H7 (cell line): Measurements from ENCODE around the gene MPDZ. TPM values are rescaled to one million over a fixed set of nuclear protein-coding genes. Genes with fewer than 3 reads are reported as not detected.

Experiments used
- DNase-seq: peaks from one replicate; pipeline ENCODE4 v3.0.0; 2012
- H3K27me3 ChIP-seq: 2 replicates; pipeline ENCODE4 v1.6.0; 2011; ENCODE audit warnings: mild to moderate bottlenecking, low read length; ENCODE audit not compliant: control insufficient read depth, insufficient read depth
- H3K36me3 ChIP-seq: replicated peaks from 2 replicates; pipeline ENCODE4 v1.5.1; 2011; ENCODE audit warnings: low read length; ENCODE audit not compliant: control insufficient read depth, insufficient read depth
- H3K4me3 ChIP-seq: 2 replicates; pipeline ENCODE4 v1.5.1; 2011; ENCODE audit warnings: low read depth, mild to moderate bottlenecking, control low read depth, low read length, moderate library complexity; ENCODE audit not compliant: insufficient read depth
- total RNA-seq: library from RNA; depleted of rRNA; stranded (reverse); fragments of >200 nt; shearing (Covaris generic); gene quantifications from 2 replicates; pipeline ENCODE4 v1.2.3, GENCODE V29; 2014; rRNA removed

The MPDZ gene, protein sequence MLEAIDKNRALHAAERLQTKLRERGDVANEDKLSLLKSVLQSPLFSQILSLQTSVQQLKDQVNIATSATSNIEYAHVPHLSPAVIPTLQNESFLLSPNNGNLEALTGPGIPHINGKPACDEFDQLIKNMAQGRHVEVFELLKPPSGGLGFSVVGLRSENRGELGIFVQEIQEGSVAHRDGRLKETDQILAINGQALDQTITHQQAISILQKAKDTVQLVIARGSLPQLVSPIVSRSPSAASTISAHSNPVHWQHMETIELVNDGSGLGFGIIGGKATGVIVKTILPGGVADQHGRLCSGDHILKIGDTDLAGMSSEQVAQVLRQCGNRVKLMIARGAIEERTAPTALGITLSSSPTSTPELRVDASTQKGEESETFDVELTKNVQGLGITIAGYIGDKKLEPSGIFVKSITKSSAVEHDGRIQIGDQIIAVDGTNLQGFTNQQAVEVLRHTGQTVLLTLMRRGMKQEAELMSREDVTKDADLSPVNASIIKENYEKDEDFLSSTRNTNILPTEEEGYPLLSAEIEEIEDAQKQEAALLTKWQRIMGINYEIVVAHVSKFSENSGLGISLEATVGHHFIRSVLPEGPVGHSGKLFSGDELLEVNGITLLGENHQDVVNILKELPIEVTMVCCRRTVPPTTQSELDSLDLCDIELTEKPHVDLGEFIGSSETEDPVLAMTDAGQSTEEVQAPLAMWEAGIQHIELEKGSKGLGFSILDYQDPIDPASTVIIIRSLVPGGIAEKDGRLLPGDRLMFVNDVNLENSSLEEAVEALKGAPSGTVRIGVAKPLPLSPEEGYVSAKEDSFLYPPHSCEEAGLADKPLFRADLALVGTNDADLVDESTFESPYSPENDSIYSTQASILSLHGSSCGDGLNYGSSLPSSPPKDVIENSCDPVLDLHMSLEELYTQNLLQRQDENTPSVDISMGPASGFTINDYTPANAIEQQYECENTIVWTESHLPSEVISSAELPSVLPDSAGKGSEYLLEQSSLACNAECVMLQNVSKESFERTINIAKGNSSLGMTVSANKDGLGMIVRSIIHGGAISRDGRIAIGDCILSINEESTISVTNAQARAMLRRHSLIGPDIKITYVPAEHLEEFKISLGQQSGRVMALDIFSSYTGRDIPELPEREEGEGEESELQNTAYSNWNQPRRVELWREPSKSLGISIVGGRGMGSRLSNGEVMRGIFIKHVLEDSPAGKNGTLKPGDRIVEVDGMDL (N-terminal part only)
- 22.2 and 30.6 TPM in 2 replicates for total RNA-seq

DNA sequence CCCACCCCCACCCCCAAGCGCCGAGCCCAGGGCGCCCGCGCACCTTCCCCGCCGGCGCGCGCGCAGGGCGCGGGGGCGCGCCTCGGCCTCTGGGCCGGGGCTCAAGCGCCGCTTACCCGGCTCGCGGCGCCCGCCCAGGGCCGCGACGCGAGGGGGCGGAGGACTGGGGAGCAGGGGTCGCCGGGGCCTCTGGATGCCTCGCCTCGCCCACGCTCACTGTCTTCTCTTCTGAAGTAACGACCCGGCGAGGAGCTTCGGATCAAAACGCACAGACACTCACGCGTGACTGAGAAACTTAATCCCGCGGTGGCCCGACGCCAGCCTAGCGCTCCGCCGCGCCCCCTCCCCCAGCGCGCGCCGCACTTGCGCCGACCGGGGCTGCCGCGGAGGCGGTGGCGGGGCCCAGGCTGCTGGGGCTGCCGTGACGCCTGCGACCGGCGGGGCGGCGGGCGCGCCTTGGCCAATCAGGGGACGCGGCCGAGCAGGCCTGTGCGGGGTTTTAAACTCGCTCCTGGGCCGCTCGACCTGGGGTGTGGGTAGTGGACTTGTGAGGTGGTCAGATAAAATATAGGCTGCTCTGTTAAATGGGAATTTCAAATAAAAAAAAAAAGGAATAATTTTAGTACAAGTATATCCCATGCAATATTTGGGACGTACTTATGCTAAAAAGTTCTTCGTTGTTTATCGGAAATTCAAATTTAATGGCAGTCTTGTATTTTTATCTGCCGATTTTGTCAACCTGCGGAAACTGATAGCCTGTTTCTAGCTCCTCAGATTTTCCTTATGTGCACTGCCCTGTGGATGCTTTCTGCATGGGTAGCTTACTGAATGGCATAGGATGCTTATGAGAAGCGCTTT lies at the start of gene MPDZ:
Gene MPDZ, minus strand, starts transcription at position 409 of the 858 bp plus-strand sequence. CDS start 29,377 bp downstream, outside the sequence.
- DNase-seq = peak; percentile 91
- no peaks in the 10 kb centered on the region for H3K27me3 ChIP-seq
- no peaks in the 10 kb centered on the region for H3K36me3 ChIP-seq
- H3K4me3 ChIP-seq = peak within 1 kb of the TSS; percentile 76

DNA sequence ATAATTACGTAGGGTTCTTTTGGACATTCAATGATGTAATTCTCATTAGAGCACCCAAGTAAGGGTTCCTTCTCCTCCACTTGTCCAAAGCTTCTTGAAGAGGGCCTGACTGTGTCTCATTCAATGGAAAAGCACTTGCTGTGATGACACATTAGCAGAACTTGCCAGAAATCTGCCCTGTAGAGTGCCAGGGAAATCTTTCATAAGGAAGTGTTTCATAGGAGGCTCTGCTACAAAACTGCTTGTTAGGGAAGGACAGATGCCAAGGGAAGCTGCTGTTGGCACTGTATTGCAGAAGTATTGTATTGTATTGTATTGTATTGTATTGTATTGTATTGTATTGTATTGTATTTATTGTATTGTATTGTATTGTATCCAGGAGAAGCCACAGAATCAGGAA lies 45.5 kb upstream of the MPDZ start:
- DNase-seq = no peak
- Histone ChIP-seq H3K4me3 (no peak overlapping the region), H3K36me3 (no peaks in the 10 kb centered on the region), H3K27me3 (no peaks in the 10 kb centered on the region)

DNA sequence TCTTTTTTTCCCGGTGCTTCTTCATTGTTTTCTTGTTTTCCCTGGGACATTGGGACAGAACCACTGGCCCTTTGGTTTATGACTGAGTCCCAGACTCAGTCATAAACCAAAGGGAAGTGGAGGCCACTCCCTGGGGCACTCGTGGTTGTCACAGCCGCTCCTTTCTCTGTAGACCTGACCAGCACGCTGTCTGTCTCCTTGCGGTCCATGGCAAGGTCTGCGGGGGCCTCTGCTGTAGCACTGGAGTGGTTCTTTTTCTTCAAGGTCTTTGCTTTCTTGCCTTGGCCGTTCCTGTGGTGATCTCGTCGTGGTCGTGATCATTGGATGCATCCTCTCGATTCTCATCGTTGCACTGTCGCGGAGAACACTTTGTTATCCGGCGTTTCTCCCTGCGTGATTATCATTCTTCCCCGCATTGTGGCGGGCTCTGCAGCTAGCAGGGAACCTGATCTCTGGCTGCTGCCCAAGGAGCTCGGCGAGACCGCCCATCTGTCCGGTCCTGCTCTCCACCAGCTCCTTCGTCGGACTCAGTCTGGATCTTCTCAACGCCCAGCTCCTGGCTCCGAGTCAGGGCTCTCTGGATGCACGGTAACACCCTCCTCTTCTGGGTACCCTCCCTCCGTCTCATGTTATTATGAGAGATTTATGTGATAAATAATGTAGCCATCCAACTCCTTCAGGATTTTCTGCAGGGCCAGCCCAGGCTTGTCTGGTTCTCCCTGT lies 43.5 kb upstream of the MPDZ start:
- Histone ChIP-seq H3K4me3 (no peak overlapping the region), H3K36me3 (no peaks in the 10 kb centered on the region), H3K27me3 (no peaks in the 10 kb centered on the region)
- peak; percentile 11 for DNase-seq

DNA sequence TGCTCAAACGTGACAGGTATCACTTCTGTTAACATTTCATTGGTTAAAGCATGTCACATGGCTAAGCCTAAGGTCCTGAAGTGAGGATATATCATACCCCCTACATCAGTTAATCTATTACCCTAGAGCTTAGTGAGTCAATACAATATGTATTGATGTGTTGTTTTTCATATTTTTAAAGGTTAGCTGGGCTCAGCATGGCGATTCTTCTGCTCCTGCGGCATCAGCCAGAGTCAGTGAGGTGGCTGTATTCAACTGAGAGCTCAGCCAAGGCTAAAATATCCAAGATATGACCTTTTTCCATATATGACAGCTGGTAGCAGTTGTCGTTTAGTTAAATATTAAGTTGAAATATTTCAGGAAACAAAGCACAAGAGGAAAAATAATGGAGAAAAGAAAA lies 38.5 kb upstream of the MPDZ start:
- DNase-seq = no peak
- Histone ChIP-seq H3K4me3 (no peak overlapping the region), H3K27me3 (no peaks in the 10 kb centered on the region), H3K36me3 (no peaks in the 10 kb centered on the region)

DNA sequence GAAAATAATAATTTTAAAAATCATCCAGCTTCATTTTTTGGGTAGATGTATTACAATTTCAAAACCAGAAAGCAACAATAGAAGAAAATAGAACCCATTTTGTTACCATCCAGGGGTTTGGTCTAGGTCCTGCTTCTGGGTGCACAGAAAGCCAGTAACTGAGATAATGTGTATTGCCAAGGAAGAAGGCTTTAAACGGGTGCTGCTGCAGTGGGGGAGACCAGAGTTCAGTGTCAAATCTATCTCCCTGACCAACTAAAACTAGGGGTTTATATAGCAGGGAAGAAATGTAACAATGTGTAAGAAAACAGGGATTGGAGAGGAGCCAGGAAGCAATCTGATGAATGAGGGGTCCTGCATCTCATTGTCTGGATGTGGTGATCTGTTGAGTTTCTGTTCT lies 17.5 kb upstream of the MPDZ start:
- H3K27me3 ChIP-seq = no peaks in the 10 kb centered on the region
- H3K36me3 ChIP-seq = no peaks in the 10 kb centered on the region
- no peak overlapping the region for H3K4me3 ChIP-seq
- no peak for DNase-seq

DNA sequence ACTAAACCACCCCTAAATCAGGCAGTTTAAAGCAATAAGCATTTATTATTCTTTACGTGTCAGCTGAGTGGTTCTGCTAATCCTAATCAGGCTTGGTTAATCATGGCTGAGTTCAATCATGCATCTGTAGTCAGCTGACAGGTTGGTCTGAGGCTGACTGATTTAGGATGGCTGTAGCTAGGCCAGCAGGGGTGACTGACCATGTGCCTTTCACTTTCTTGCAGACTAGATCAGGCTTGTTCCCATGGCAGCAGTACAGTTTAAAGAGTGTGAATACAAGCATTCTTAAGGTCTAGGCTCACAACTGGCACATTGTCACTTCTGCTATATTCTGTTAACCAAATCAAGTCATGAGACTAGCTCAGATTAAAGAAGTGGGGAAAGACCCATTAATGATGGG lies 16.1 kb upstream of the MPDZ start:
- Histone ChIP-seq H3K4me3 (no peak overlapping the region), H3K36me3 (no peaks in the 10 kb centered on the region), H3K27me3 (no peaks in the 10 kb centered on the region)
- no peak for DNase-seq

DNA sequence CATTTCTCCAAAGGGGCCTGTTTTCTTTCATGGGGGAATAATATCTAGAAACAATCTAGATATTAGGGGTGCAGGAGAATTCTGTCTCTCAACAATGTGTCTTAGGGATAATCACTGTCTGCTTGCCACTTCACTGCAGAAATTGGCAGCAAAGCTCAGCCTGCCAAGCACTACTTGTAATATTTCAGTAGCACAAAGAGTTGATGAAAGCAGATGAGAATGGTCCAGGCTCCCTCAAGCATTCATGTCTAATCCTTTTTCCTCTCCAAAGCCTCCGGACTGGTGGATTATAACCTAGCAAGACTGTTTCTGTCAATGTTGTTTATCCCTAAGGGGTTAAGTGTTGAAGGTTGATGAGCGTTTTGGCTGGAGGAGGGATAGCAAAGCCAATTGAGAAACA lies 13.3 kb upstream of the MPDZ start:
- DNase-seq = no peak
- H3K27me3 ChIP-seq = no peaks in the 10 kb centered on the region
- H3K4me3 ChIP-seq = no peak overlapping the region
- no peaks in the 10 kb centered on the region for H3K36me3 ChIP-seq

DNA sequence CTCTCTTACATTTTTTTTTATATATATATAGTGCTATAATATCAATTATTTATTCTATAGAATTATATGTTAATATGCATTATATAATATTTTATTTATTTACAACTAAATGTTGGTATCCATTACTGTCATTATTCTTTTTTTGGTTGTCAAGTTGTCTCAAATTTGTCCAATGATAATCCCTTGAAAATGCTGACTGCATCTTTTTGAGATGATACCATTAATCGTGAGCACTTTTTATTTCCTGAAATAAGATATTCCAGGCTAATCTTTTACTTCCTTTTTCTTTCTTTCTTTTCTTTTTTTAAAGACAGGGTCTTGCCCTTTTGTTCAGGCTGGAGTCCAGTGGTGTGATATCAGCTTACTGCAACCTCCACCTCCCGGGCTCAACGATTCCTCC lies 12.7 kb upstream of the MPDZ start:
- Histone ChIP-seq H3K4me3 (no peak overlapping the region), H3K27me3 (no peaks in the 10 kb centered on the region), H3K36me3 (no peaks in the 10 kb centered on the region)
- no peak for DNase-seq

DNA sequence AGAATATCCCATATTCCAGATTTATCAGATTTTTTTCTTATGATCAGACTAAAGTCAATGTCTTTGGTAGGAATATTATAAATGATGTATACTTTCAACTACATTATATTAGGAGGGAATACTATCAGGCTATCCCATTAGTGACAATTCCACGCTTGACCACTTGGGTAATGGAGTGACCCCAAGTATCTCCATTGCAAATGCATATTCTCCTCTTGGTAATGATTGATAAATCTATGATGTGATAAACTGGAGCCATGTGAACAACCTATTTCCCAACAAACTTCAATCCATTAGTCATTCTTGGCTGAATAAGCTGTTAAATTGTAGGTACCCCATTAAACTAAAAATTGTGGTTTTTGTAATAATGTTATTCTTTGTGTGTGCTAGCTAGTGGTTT lies 12.2 kb upstream of the MPDZ start:
- Histone ChIP-seq H3K4me3 (no peak overlapping the region), H3K36me3 (no peaks in the 10 kb centered on the region), H3K27me3 (no peaks in the 10 kb centered on the region)
- DNase-seq = no peak

DNA sequence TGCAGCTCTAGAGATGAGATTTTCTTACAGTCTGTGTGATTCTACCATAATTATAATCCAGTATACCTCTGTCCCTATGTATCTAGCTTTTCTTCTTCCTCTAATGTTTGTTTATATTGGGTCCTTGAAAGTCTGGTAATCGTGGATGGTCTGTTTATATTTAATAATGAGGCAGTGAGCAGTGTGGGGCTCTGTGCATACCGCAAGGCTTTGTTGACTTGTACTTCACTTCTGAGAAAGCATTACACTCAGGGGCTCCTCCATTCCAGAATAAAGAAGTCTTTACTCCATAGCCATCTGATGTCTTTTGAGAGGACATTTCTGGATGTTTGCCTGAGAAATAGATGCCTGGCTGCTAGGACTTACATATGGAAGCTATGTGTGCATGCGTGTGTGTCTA lies 4.5 kb upstream of the MPDZ start:
- no peaks in the 10 kb centered on the region for H3K27me3 ChIP-seq
- H3K36me3 ChIP-seq = no peaks in the 10 kb centered on the region
- no peak overlapping the region for H3K4me3 ChIP-seq
- DNase-seq = no peak

DNA sequence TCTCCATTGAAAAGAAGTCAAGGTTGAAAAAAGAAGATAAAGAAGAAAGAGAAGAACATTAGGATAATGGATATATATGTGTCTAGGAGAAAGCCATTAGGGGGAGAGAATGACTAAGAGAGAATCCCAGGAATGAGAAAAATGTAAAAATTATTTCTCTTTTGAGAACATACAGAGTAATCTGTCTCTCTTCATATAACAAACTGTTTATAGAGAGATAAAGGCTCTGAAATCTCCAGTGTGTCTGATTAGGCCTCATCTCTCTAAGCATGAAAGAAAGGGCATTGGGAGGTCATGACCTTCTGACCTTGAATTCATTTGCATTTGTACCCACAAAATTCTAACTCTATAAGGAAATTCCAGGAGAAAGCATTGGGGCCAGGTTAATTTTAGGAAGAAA lies 3.5 kb upstream of the MPDZ start:
- Histone ChIP-seq H3K4me3 (no peak overlapping the region), H3K27me3 (no peaks in the 10 kb centered on the region), H3K36me3 (no peaks in the 10 kb centered on the region)
- no peak for DNase-seq

DNA sequence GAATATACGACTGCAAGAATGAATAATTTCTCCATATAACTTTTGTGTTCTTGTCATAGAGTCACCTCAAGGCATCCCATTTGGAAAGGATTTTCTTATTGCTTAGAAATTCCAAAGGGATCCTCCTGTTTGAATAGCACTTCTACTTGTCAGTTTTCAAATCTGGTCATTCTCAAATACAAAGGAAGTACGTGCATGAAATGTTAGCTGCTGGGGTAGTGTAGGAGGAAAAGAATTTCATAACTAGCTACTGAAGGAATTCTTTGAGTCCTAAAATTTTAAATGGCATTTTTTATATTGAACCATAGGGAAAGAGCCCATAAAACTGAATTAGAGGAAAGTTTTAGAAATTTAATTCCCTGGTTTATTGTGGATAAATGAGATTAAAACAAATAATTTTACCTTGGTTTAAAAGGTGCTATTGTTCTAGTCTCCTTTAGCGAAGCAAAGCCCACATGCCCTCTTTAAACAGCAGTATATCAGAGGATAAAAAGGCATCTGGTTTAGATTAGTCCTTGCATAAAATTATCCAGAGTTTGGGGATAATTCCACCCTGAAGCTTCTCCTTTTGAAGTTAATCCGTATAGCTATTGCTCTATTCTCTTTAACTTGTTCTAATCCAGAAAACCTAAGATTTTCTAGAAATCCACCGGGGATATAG lies 2.0 kb upstream of the MPDZ start:
- H3K27me3 ChIP-seq = no peaks in the 10 kb centered on the region
- H3K36me3 ChIP-seq = no peaks in the 10 kb centered on the region
- H3K4me3 ChIP-seq = no peak overlapping the region
- DNase-seq = no peak
